Measurements from ENCODE around the gene SHB. TPM values are rescaled to one million over a fixed set of nuclear protein-coding genes. Genes with fewer than 3 reads are reported as not detected.

The SHB gene
- total and polyA plus RNA-seq, 2 of the 13 experiments (the other 11 are each of a cell fraction or from before 2014, with no cell fraction given) = 19.4 to 20.7 TPM

- Histone ChIP-seq H3K27me3 (ENCODE audit: control insufficient read depth in 1 of 2, insufficient read depth in 2 of 2, low read length in 2 of 2) (no peaks in the 10 kb centered on the region), H3K4me3 (replicated peaks in 1 of 3; ENCODE audit: insufficient read depth in 1 of 3, low read depth in 2 of 3, low read length in 3 of 3) (no peak overlapping the region), H3K36me3 (replicated peaks in 1 of 2; ENCODE audit: control insufficient read depth in 1 of 2, insufficient read depth in 2 of 2, low read length in 2 of 2) (peaks cover 26 to 74% of the 10 kb centered on the region in 2 experiments), H3K79me2 (ENCODE audit: insufficient read depth, low read length) (peaks cover 7% of the 10 kb centered on the region), H3K27ac (ENCODE audit: extremely low read length, insufficient read depth, low read length) (no peak overlapping the region), H3K9me3 (ENCODE audit: low read length) (no peaks in the 10 kb centered on the region), H2AFZ (ENCODE audit: low read length) (no peak overlapping the region), H4K20me1 (ENCODE audit: insufficient read depth, low read length) (peaks cover 20% of the 10 kb centered on the region; the same call in 1 of the 2 replicates), H3K9ac (ENCODE audit: insufficient read depth, low read depth, low read length) (no peak overlapping the region), H3K4me1 (ENCODE audit: insufficient read depth, low read length) (peaks cover 16% of the 10 kb centered on the region), H3K4me2 (ENCODE audit: low read depth, low read length) (no peak overlapping the region)
- intact Hi-C loops (cut with micrococcal nuclease; ENCODE audit: unreplicated experiment) = no loop called here
- ChIA-PET POLR2A (no interaction called here), CTCF (ENCODE audit: low intra/inter-chr PET ratio, low total read pairs) (no interaction called here)
- in situ Hi-C loops (cut with HindIII; ENCODE audit: extremely low pct_ligation_motif_present, low pct_unique_long_range_greater_than_20kb) = no loop called here
- WGBS (ENCODE audit: low lambda C conversion rate) = 97% methylated on average over 5 of the region's 5 CpGs
- no peak for ATAC-seq
- no peak for TF ChIP-seq NFAT5 (CRISPR knock-in tag; IDR thresholded peaks at IDR 0.05)
- TF ChIP-seq ZFP36L2 (CRISPR knock-in tag; IDR thresholded peaks at IDR 0.05) = no peak
- no peak for FAIRE-seq
- no TSS peak for BruUV-seq (replicated peaks)
- no peak for DNase-seq (ENCODE audit: low spot score)
Measured at GRCh38 chr9:37931592-37931991, 137.4 kb downstream of the SHB start.

GRCh38 chr9:37929441-37929895 is 139.6 kb downstream of the SHB start:
- no TSS peak for BruUV-seq (replicated peaks)
- no peak overlapping the region for H3K4me2 ChIP-seq (ENCODE audit: low read depth, low read length)
- POLR2A ChIA-PET = no interaction called here
- DNase-seq (ENCODE audit: low spot score) (no peak), FAIRE-seq (no peak), ATAC-seq (no peak; the same call in 2 of the 3 replicates)
- H3K27me3 ChIP-seq (ENCODE audit: control insufficient read depth in 1 of 2, insufficient read depth in 2 of 2, low read length in 2 of 2) = no peaks in the 10 kb centered on the region
- no peak overlapping the region for H3K9ac ChIP-seq (ENCODE audit: insufficient read depth, low read depth, low read length)
- peaks cover 22% of the 10 kb centered on the region; the same call in 1 of the 2 replicates for H4K20me1 ChIP-seq (ENCODE audit: insufficient read depth, low read length)
- H3K36me3 ChIP-seq (replicated peaks in 1 of 2; ENCODE audit: control insufficient read depth in 1 of 2, insufficient read depth in 2 of 2, low read length in 2 of 2) = peaks cover 32 to 74% of the 10 kb centered on the region in 2 experiments
- 99% methylated on average over 7 of the region's 11 CpGs for WGBS (ENCODE audit: low lambda C conversion rate)
- no peak overlapping the region for H2AFZ ChIP-seq (ENCODE audit: low read length)
- in situ Hi-C loops (cut with HindIII; ENCODE audit: extremely low pct_ligation_motif_present, low pct_unique_long_range_greater_than_20kb) (no loop called here), intact Hi-C loops (cut with micrococcal nuclease; ENCODE audit: unreplicated experiment) (no loop called here)
- H3K4me1 ChIP-seq (ENCODE audit: insufficient read depth, low read length) = peaks cover 16% of the 10 kb centered on the region
- H3K4me3 ChIP-seq (replicated peaks in 1 of 3; ENCODE audit: insufficient read depth in 1 of 3, low read depth in 2 of 3, low read length in 3 of 3) = no peak overlapping the region
- CTCF ChIA-PET (ENCODE audit: low intra/inter-chr PET ratio, low total read pairs) = no interaction called here
- H3K9me3 ChIP-seq (ENCODE audit: low read length) = no peaks in the 10 kb centered on the region
- peaks cover 9% of the 10 kb centered on the region for H3K79me2 ChIP-seq (ENCODE audit: insufficient read depth, low read length)
- no peak overlapping the region for H3K27ac ChIP-seq (ENCODE audit: extremely low read length, insufficient read depth, low read length)
- TF ChIP-seq ZNF142 (CRISPR knock-in tag; IDR thresholded peaks at IDR 0.05) (no peak), ZBTB43 (CRISPR knock-in tag; conservative IDR thresholded peaks at IDR 0.05) (no peak), ZNF251 (CRISPR knock-in tag; IDR thresholded peaks at IDR 0.05) (no peak)

Measured in HepG2 (cell line).